IMR-90 (cell line): ENCODE data around the gene NALCN. TPM values are rescaled to one million over a fixed set of nuclear protein-coding genes. Genes with fewer than 3 reads are reported as not detected.

Experiments
- ATAC-seq: fragments of 200-7000 bp; cut with Tn5 transposase; 2 replicates; pipeline ENCODE4 v1.9.1; 2020; ENCODE audit warnings: low read depth, mild to moderate bottlenecking, moderate library complexity
- BruUV-seq: library from RNA; stranded (reverse); fragments of 400-500 nt; replicated peaks from 2 replicates; lab custom pipeline; 2021; lab: Mats Ljungman, UMichigan
- CTCF ChIA-PET: fragments of 300-600 bp; formaldehyde crosslinking; extraction: SDS; loops from one replicate; lab custom pipeline; 2021; ENCODE audit warnings: antibody characterized with exemption; lab: Yijun Ruan, JAX
- POLR2A ChIA-PET: fragments of 300-600 bp; sonication (Branson Sonifier 250); formaldehyde crosslinking; loops from one replicate; lab custom pipeline; 2022; ENCODE audit warnings: antibody characterized with exemption; ENCODE audit not compliant: unreplicated experiment; lab: Charles Lee
- DNase-seq: peaks from one replicate; pipeline ENCODE4 v3.0.0; 2013
- H2AFZ ChIP-seq: replicated peaks from 2 replicates; pipeline ENCODE3; 2013; ENCODE audit warnings: low read length, mild to moderate bottlenecking; ENCODE audit not compliant: poor library complexity
- H2AK5ac ChIP-seq: 2 replicates; pipeline ENCODE4 v1.6.1; 2013; ENCODE audit warnings: low read depth, low read length, inconsistent platforms
- H2AK9ac ChIP-seq: replicated peaks from 2 replicates; pipeline ENCODE3; 2013; ENCODE audit warnings: mild to moderate bottlenecking, low read depth, low read length, moderate library complexity; ENCODE audit not compliant: poor library complexity
- H2BK120ac ChIP-seq: 2 replicates; pipeline ENCODE4 v1.6.1; 2013; ENCODE audit warnings: low read depth, low read length, inconsistent platforms
- H2BK15ac ChIP-seq: 3 replicates; pipeline ENCODE4 v1.6.1; 2013; ENCODE audit warnings: low read depth, low read length, inconsistent platforms
- H2BK20ac ChIP-seq: 2 replicates; pipeline ENCODE4 v1.6.1; 2013; ENCODE audit warnings: low read depth, mild to moderate bottlenecking, inconsistent platforms, low read length, moderate library complexity
- H2BK5ac ChIP-seq: 2 replicates; pipeline ENCODE4 v1.6.1; 2013; ENCODE audit warnings: mild to moderate bottlenecking, low read depth, low read length, inconsistent platforms; ENCODE audit not compliant: poor library complexity, severe bottlenecking
- H3K14ac ChIP-seq: replicated peaks from 2 replicates; pipeline ENCODE4 v1.6.1; 2013; ENCODE audit warnings: low read depth, low read length, inconsistent platforms
- H3K18ac ChIP-seq: 2 replicates; pipeline ENCODE4 v1.6.1; 2013; ENCODE audit warnings: low read depth, low read length, control low read depth
- H3K23ac ChIP-seq: 2 replicates; pipeline ENCODE4 v1.6.1; 2013; ENCODE audit warnings: low read depth, low read length, inconsistent platforms
- H3K27ac ChIP-seq: 2 replicates; pipeline ENCODE4 v1.5.1; 2013; ENCODE audit warnings: mild to moderate bottlenecking, control low read depth, low read length; ENCODE audit not compliant: insufficient read depth
- H3K27me3 ChIP-seq: 2 replicates; pipeline ENCODE4 v1.6.1; 2013; ENCODE audit warnings: low read length; ENCODE audit not compliant: control insufficient read depth, insufficient read depth
- H3K36me3 ChIP-seq: 2 replicates; pipeline ENCODE4 v1.6.1; 2013; ENCODE audit warnings: low read length, mixed read lengths; ENCODE audit not compliant: control insufficient read depth, insufficient read depth
- H3K4ac ChIP-seq: 2 replicates; pipeline ENCODE4 v1.6.1; 2013; ENCODE audit warnings: low read depth, low read length, inconsistent platforms
- H3K4me1 ChIP-seq: 2 replicates; pipeline ENCODE4 v1.6.1; 2013; ENCODE audit warnings: low read length, mixed read lengths; ENCODE audit not compliant: control insufficient read depth, insufficient read depth
- H3K4me2 ChIP-seq: 2 replicates; pipeline ENCODE4 v1.6.1; 2013; ENCODE audit warnings: low read depth, mild to moderate bottlenecking, control low read depth, low read length, moderate library complexity
- H3K4me3 ChIP-seq: 2 replicates; pipeline ENCODE4 v1.5.1; 2013; ENCODE audit warnings: low read depth, mild to moderate bottlenecking, control low read depth, low read length, moderate library complexity; ENCODE audit not compliant: insufficient read depth
- H3K56ac ChIP-seq: 2 replicates; pipeline ENCODE4 v1.6.1; 2013; ENCODE audit warnings: low read length, inconsistent platforms; ENCODE audit not compliant: insufficient read depth; ENCODE audit errors: extremely low read depth
- H3K79me1 ChIP-seq, 2 experiments: 2 replicates each; pipeline ENCODE4 v1.6.1; 2013; ENCODE audit warnings: low read length in 2 of 2, inconsistent platforms in 1 of 2, low read depth in 1 of 2
- H3K9ac ChIP-seq: 2 replicates; pipeline ENCODE4 v1.6.1; 2013; ENCODE audit warnings: low read depth, low read length, control low read depth
- H3K9me1 ChIP-seq: 2 replicates; pipeline ENCODE4 v1.6.1; 2013; ENCODE audit warnings: low read length, inconsistent platforms; ENCODE audit not compliant: insufficient read depth
- H3K9me3 ChIP-seq: 2 replicates; pipeline ENCODE4 v1.6.1; 2013; ENCODE audit warnings: low read length; ENCODE audit not compliant: control insufficient read depth, insufficient read depth
- H4K20me1 ChIP-seq: 2 replicates; pipeline ENCODE4 v1.6.1; 2013; ENCODE audit warnings: low read length, inconsistent platforms; ENCODE audit not compliant: insufficient read depth
- H4K5ac ChIP-seq: 2 replicates; pipeline ENCODE4 v1.6.1; 2013; ENCODE audit warnings: mild to moderate bottlenecking, low read depth, low read length, control low read depth
- H4K8ac ChIP-seq, 2 experiments: 2 replicates each; pipeline ENCODE4 v1.6.1; 2013; ENCODE audit warnings: low read depth in 2 of 2, low read length in 2 of 2, control low read depth in 1 of 2, inconsistent platforms in 1 of 2
- H4K91ac ChIP-seq: 2 replicates; pipeline ENCODE4 v1.6.1; 2013; ENCODE audit warnings: low read depth, low read length, inconsistent platforms; ENCODE audit not compliant: insufficient read depth
- BHLHE40 ChIP-seq: fragments of 150-350 bp; IDR thresholded peaks from 2 replicates; pipeline ENCODE4 v1.6.1; 2016; ENCODE audit warnings: mild to moderate bottlenecking, low read depth, low read length
- CEBPB ChIP-seq: IDR thresholded peaks from 2 replicates; pipeline ENCODE4 v1.6.1; 2012; ENCODE audit warnings: low read depth, low read length, improper control_type of control experiment
- CHD1 ChIP-seq: IDR thresholded peaks from 2 replicates; pipeline ENCODE4 v1.6.1; 2012; ENCODE audit warnings: low read depth, low read length, improper control_type of control experiment
- CTCF ChIP-seq: conservative IDR thresholded peaks from 2 replicates; pipeline ENCODE4 v1.5.1; 2012; ENCODE audit warnings: mild to moderate bottlenecking, low read depth, low read length, improper control_type of control experiment
- FOS ChIP-seq: fragments of 150-350 bp; IDR thresholded peaks from 2 replicates; pipeline ENCODE4 v1.6.1; 2016; ENCODE audit warnings: low read depth, low read length
- MAFK ChIP-seq: IDR thresholded peaks from 2 replicates; pipeline ENCODE4 v1.6.1; 2012; ENCODE audit warnings: low read depth, low read length, improper control_type of control experiment
- MAZ ChIP-seq: IDR thresholded peaks from 2 replicates; pipeline ENCODE4 v1.6.1; 2012; ENCODE audit warnings: low read depth, mild to moderate bottlenecking, low read length, improper control_type of control experiment, moderate library complexity, borderline replicate concordance
- MXI1 ChIP-seq: IDR thresholded peaks from 2 replicates; pipeline ENCODE4 v1.6.1; 2012; ENCODE audit warnings: low read depth, mild to moderate bottlenecking, low read length, moderate library complexity, borderline replicate concordance
- NFE2L2 ChIP-seq: fragments of 150-350 bp; IDR thresholded peaks from 2 replicates; pipeline ENCODE4 v1.6.1; 2016; ENCODE audit warnings: low read depth, mild to moderate bottlenecking, low read length
- POLR2A ChIP-seq: IDR thresholded peaks from 2 replicates; pipeline ENCODE4 v1.6.1; 2012; ENCODE audit warnings: mild to moderate bottlenecking, low read depth, low read length
- RAD21 ChIP-seq: IDR thresholded peaks from 2 replicates; pipeline ENCODE4 v1.6.1; 2012; ENCODE audit warnings: low read length, improper control_type of control experiment
- RCOR1 ChIP-seq: IDR thresholded peaks from 2 replicates; pipeline ENCODE4 v1.6.1; 2012; ENCODE audit warnings: mild to moderate bottlenecking, low read length, improper control_type of control experiment; ENCODE audit not compliant: insufficient replicate concordance
- RFX5 ChIP-seq: IDR thresholded peaks from 2 replicates; pipeline ENCODE4 v1.8.0; 2012; ENCODE audit warnings: low read depth, mild to moderate bottlenecking, low read length, moderate library complexity
- SMC3 ChIP-seq: fragments of 150-350 bp; IDR thresholded peaks from 2 replicates; pipeline ENCODE4 v1.6.1; 2016; ENCODE audit warnings: low read depth, mild to moderate bottlenecking, antibody characterized with exemption, low read length, moderate library complexity
- USF2 ChIP-seq: fragments of 150-350 bp; IDR thresholded peaks from 2 replicates; pipeline ENCODE4 v1.6.1; 2017; ENCODE audit warnings: mild to moderate bottlenecking, antibody characterized with exemption, low read length, low read depth
- WGBS, 2 experiments: methylation state at CpG; one replicate each; pipeline versions ENCODE4 v1.1.5 to v1.1.7; 2013; ENCODE audit warnings: missing lambda C conversion rate in 2 of 2; ENCODE audit not compliant: insufficient read length in 1 of 2; ENCODE audit errors: extremely low coverage in 2 of 2; 5-methylcytosine and 5-hydroxymethylcytosine counted together
- dilution Hi-C: fragments of 300-500 bp; cut with HindIII; formaldehyde crosslinking; loops from one replicate; pipeline ENCODE4 v1.14.3; 2018; ENCODE audit warnings: low sequenced_read_pairs; ENCODE audit not compliant: unreplicated experiment
- in situ Hi-C: fragments of 300-500 bp; cut with MboI; formaldehyde crosslinking; loops from 3 replicates; pipeline ENCODE4 v1.14.3; 2019; ENCODE audit warnings: low sequenced_read_pairs, inconsistent platforms, mixed read lengths
- intact Hi-C: fragments of 100-400 bp; cut with micrococcal nuclease; formaldehyde crosslinking; loops from 2 replicates; pipeline ENCODE4 v1.10.0; 2022
- polyA plus RNA-seq, 3 experiments: library from polyadenylated mRNA; depleted of rRNA; stranded (reverse); fragments of >200 nt; gene quantifications; 2 replicates each; pipeline ENCODE4 v1.2.3, GENCODE V29; 2012; ENCODE audit warnings: low replicate concordance in 1 of 3
- total RNA-seq: library from RNA; depleted of rRNA; stranded (reverse); fragments of >200 nt; gene quantifications from 2 replicates; pipeline ENCODE4 v1.2.3, GENCODE V29; 2012
- TF ChIP-seq, protein P1 (sequence below): fragments of 150-350 bp; IDR thresholded peaks from 2 replicates; pipeline ENCODE4 v1.6.1; 2016; ENCODE audit warnings: low read depth, mild to moderate bottlenecking, low read length, moderate library complexity, borderline replicate concordance

The NALCN gene
- total and polyA plus RNA-seq, 2 of the 4 experiments (the other 2 are of a cell fraction) = 2.9 to 4.8 TPM

- in situ Hi-C loops (no loop called here), dilution Hi-C loops (no loop called here)
- no peak; the same call in 1 of the 2 replicates for ATAC-seq
Observed at GRCh38 chr13:101399365-101399764, 16.9 kb downstream of the NALCN start.

More at GRCh38 chr13:101399365-101399764, 16.9 kb downstream of the NALCN start:
- H2BK5ac ChIP-seq = peak overlapping the region; percentile 85
- no peak overlapping the region; the same call in 1 of the 2 replicates for H2AK5ac ChIP-seq
- CTCF ChIA-PET = interaction anchor here (1.1 kb wide), 1 partner anchor 244 kb away, joined by 3 read pairs; no protein-coding TSS in a partner anchor
- no peak overlapping the region; the same call in 1 of the 2 replicates for H2BK20ac ChIP-seq
- no peak overlapping the region for H3K56ac ChIP-seq
- DNase-seq = peak; percentile 34
- H4K91ac ChIP-seq = no peak overlapping the region
- BruUV-seq = no TSS peak
- no peak overlapping the region; the same call in 1 of the 2 replicates for H4K5ac ChIP-seq
- no peaks in the 10 kb centered on the region for H3K9me3 ChIP-seq
- no peaks in the 10 kb centered on the region for H3K27me3 ChIP-seq
- no peak overlapping the region for H3K27ac ChIP-seq
- peaks cover 12% of the 10 kb centered on the region for H3K4me1 ChIP-seq
- peak overlapping the region; percentile 76; the same call in 1 of the 2 replicates for H2BK120ac ChIP-seq
- no peak overlapping the region for H3K4me2 ChIP-seq
- no peak overlapping the region for H3K4me3 ChIP-seq
- H3K79me1 ChIP-seq = no peaks in the 10 kb centered on the region; a peak in 1 of 4 replicates
- H3K4ac ChIP-seq = peak overlapping the region; percentile 34; the same call in 1 of the 2 replicates
- POLR2A ChIA-PET = no interaction called here
- H3K18ac ChIP-seq = no peak overlapping the region; the same call in 1 of the 2 replicates
- no CpG with 5 or more reads among the region's 2 CpGs for WGBS, 2 experiments
- no peaks in the 10 kb centered on the region for H4K20me1 ChIP-seq
- H3K36me3 ChIP-seq = no peaks in the 10 kb centered on the region
- H3K14ac ChIP-seq = 0 out of 2 replicates have a peak overlapping the region, but pooled peaks have one; percentile 37
- H3K23ac ChIP-seq = no peak overlapping the region
- peak overlapping the region in 1 of 2 experiments; percentile 1; a peak in 2 of 4 replicates for H4K8ac ChIP-seq
- no peak for TF ChIP-seq RCOR1
- TF ChIP-seq MAZ = no peak
- no peak for TF ChIP-seq BHLHE40
- TF ChIP-seq, protein P1, sequence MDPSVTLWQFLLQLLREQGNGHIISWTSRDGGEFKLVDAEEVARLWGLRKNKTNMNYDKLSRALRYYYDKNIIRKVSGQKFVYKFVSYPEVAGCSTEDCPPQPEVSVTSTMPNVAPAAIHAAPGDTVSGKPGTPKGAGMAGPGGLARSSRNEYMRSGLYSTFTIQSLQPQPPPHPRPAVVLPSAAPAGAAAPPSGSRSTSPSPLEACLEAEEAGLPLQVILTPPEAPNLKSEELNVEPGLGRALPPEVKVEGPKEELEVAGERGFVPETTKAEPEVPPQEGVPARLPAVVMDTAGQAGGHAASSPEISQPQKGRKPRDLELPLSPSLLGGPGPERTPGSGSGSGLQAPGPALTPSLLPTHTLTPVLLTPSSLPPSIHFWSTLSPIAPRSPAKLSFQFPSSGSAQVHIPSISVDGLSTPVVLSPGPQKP = no peak
- TF ChIP-seq MXI1 = no peak
- TF ChIP-seq NFE2L2 = no peak
- TF ChIP-seq RAD21 = no peak
- TF ChIP-seq SMC3 = no peak
- no peak for TF ChIP-seq CHD1
- TF ChIP-seq CTCF = no peak
- no peak for TF ChIP-seq USF2
- TF ChIP-seq RFX5 = no peak
- TF ChIP-seq CEBPB = no peak
- no peak for TF ChIP-seq POLR2A
- no peak for TF ChIP-seq FOS
- TF ChIP-seq MAFK = no peak
- H2AFZ ChIP-seq = no peak overlapping the region
- H3K9me1 ChIP-seq = peaks cover 18% of the 10 kb centered on the region
- H2AK9ac ChIP-seq = no peak overlapping the region
- H3K9ac ChIP-seq = no peak overlapping the region
- H2BK15ac ChIP-seq = peak overlapping the region; percentile 79; the same call in 2 of the 3 replicates
- intact Hi-C loops = loop anchor here (5.0 kb wide), 1 partner anchor 92 kb away; no protein-coding TSS in a partner anchor
